LoVo (cell line): ENCODE results near the gene TMEM30B.

ENCODE experiments used
- DNase-seq: peaks from one replicate; pipeline ENCODE4 v3.0.0-alpha.2; 2016; ENCODE audit warnings: low spot score

Gene TMEM30B

GRCh38 chr14:61233436-61233956 is 47.6 kb downstream of the TMEM30B start:
- no peak for DNase-seq

DNA sequence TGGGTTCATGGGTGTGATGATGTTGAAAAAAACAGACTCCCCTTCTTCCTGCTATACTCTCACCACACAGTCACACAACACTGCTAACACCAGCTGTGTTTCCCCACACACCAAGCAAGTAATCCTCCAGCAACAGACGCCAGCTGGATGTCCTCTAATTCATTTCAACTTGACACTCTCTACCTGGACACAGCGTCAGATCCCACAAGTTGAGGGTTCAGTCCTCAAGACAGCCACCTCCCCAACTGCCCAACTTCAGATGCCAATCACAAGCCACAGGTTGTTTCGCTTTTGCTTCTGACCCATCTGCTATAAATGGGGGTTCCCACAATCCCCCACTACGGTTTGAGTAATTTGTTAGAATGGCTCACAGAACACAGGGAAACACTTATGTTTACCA is 49.3 kb downstream of the TMEM30B start:
- DNase-seq, result no peak

DNA sequence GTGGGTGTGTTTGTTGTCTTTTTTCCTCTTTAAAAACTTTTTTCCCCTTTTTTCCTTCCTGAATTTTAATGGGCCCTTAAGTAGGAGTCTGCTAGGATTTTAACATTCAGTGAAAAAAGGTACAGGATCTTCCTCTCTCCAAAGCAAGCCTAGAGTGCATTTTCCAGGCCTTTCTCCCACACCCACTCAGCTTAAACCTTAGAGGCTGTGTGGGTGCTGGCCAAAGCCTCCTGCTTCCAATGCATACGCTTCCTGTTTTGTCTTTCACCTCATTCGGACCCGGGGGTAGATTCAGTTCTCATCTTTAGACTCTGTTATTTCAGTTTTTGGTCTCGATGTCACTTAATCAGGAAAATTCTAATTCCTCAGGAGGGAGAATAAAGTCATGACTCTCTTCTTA is 51.2 kb downstream of the TMEM30B start:
- no peak for DNase-seq

DNA sequence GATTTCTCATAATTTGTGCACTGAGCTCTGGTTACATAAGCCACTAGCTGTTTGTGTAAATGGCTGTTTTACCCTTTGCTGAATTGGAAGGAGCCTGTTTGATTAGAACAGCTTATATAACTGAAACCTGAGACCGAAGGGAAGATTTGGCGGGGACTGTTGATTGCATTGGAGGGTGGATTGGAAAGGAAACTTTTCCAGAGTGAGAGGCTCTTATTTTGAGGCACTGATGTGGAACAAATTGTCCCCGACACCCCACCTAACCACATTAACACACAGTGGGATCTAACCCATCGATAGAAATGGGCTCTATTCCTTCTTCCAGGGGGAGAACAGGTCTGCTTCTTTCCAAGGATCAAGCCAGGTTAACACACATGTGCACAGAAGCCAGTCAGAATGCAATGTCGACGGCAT is 51.7 kb downstream of the TMEM30B start:
- no peak for DNase-seq

DNA sequence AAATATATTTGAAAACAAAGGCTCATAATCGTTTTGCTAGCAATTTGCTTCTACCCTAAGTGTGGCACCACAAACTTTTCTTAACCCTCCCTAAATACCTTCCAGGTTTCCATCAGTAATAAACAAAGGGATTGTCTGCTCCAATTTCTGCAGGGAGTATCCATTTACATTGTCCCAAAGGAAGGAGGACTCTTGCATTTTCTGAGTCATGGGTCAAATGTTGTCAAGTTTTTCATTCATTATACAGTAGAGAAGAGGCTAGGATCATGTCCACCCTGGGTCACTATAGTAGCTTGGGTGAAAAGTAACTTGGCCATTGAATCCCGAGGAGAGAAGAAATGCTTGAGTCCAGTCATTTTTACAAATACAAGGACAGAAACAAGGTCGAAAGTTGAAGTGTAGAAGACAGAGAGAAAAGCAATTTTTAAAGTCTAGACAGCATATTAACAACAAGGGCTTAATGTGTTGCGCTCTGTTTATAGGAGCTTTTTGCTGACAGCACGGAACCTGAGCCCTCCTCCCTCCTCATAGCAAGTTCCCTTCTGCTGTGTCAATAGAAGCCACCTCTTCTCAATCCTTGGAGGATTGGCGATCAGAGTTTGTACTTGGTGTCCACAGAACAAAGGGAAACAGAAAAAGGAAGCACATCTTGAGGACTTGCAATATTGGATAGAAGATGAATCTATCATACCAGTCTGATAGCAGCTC is 53.1 kb downstream of the TMEM30B start:
- no peak for DNase-seq
